Thymus (tissue), 11 donors: ENCODE measurements around the gene PARL. TPM values are rescaled to one million over a fixed set of nuclear protein-coding genes. Genes with fewer than 3 reads are reported as not detected.
A peak's percentile ranks its signal among the peaks of the same experiment; 100 is the strongest.
"Not testable (repeated sequence)": the region's sequence is repeated elsewhere in the genome, so short reads cannot be mapped to it uniquely, and the experiment has no call there.

Experiments
- DNase-seq, 9 donors: peaks; one replicate each; pipeline ENCODE4 v3.0.0-alpha.2; 2013; ENCODE audit warnings: low spot score in 9 of 9, low read depth in 6 of 9, missing footprints in 1 of 9
- H3K27ac ChIP-seq, 2 donors: one replicate each; pipeline ENCODE4 v1.5.1; 2013; ENCODE audit warnings: control low read depth in 1 of 2, low read depth in 1 of 2, low read length in 1 of 2, mild to moderate bottlenecking in 1 of 2, moderate library complexity in 1 of 2
- H3K27me3 ChIP-seq, 2 donors: one replicate each; pipeline ENCODE4 v1.5.1; 2013; ENCODE audit warnings: low read length in 1 of 2; ENCODE audit not compliant: control insufficient read depth in 2 of 2, insufficient read depth in 1 of 2
- H3K36me3 ChIP-seq, 2 donors: one replicate each; pipeline ENCODE4 v1.5.1; 2013; ENCODE audit warnings: low read length in 1 of 2, mild to moderate bottlenecking in 1 of 2, moderate library complexity in 1 of 2; ENCODE audit not compliant: control insufficient read depth in 2 of 2, insufficient read depth in 2 of 2
- H3K4me1 ChIP-seq, 2 donors: one replicate each; pipeline ENCODE4 v1.5.1; 2013; ENCODE audit warnings: low read length in 2 of 2; ENCODE audit not compliant: control insufficient read depth in 2 of 2, insufficient read depth in 2 of 2
- H3K4me3 ChIP-seq, 2 donors: one replicate each; pipeline ENCODE4 v1.5.1; 2013; ENCODE audit warnings: low read length in 2 of 2, control low read depth in 1 of 2, mild to moderate bottlenecking in 1 of 2
- H3K9me3 ChIP-seq, 2 donors: one replicate each; pipeline ENCODE4 v1.5.1; 2013; ENCODE audit warnings: low read length in 1 of 2, mild to moderate bottlenecking in 1 of 2; ENCODE audit not compliant: control insufficient read depth in 2 of 2, insufficient read depth in 1 of 2
- WGBS: extraction: QIAGEN DNeasy Blood & Tissue Kit; methylation state at CpG from one replicate; pipeline ENCODE4 v1.1.7; 2013; 5-methylcytosine and 5-hydroxymethylcytosine counted together
- polyA plus RNA-seq: library from polyadenylated mRNA; stranded (reverse); fragments of 200-250 nt; gene quantifications from one replicate; pipeline ENCODE4 v1.2.3, GENCODE V29; 2013
- total RNA-seq: library from RNA; stranded (reverse); fragments of 120-200 nt; gene quantifications from one replicate; pipeline ENCODE4 v1.2.4, GENCODE V29; 2013
- donor health status: healthy.

Gene PARL
- total and polyA plus RNA-seq, 2 donors, result 42.0 to 107 TPM

DNA sequence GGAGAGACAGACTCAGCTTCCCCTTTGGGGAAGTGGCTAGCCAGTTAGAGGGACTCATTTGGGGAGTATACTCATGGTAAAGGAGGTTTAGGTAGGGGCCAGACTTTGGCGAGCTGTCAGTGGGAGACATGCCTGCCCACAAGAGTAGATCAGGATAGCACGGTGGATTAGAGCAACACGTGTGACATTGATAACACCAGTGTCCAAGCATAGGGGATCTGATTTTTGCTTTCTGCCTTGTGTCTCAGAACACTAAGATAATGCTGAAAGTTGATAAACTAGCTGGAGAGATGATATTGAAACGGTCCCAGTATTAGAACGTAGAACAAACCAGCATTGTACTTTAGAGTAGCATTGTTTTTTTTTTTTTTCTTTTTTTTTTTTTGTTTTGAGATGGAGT is 85.2 kb downstream of the PARL start:
- no peaks in the 10 kb centered on the region for H3K4me1 ChIP-seq
- no peaks in the 10 kb centered on the region for H3K27me3 ChIP-seq
- WGBS, result 99% methylated on average over 5 of the region's 5 CpGs
- no peaks in the 10 kb centered on the region for H3K9me3 ChIP-seq
- DNase-seq, result no peak
- H3K27ac ChIP-seq, result no peak overlapping the region
- H3K4me3 ChIP-seq, result no peak overlapping the region
- peaks cover 57 to 77% of the 10 kb centered on the region in 2 donors for H3K36me3 ChIP-seq

DNA sequence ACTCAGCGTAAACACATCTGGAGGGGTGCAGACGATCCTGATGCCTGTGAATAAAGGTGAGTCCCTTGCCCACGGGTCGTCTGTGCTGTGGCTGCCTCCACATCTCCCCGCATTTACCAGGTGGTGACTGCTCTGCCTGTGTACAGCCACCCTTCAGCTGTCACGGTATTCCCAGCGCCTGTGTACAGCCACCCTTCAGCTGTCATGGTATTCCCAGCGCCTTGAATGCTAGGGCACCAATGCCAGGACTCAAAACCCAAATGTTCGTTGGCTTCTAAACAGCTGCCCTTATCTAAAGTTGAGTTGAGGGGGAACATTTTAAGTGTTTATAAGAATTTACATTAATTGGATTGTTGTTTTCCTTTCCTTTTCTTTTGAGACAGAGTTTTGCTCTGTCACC is 86.7 kb downstream of the PARL start:
- no peaks in the 10 kb centered on the region for H3K27me3 ChIP-seq
- no peaks in the 10 kb centered on the region for H3K9me3 ChIP-seq
- H3K4me3 ChIP-seq, result no peak overlapping the region
- H3K36me3 ChIP-seq, result peaks cover 57 to 72% of the 10 kb centered on the region in 2 donors
- WGBS, result 98% methylated on average over 9 of the region's 9 CpGs
- H3K4me1 ChIP-seq, result no peaks in the 10 kb centered on the region
- no peak for DNase-seq
- no peak overlapping the region for H3K27ac ChIP-seq

DNA sequence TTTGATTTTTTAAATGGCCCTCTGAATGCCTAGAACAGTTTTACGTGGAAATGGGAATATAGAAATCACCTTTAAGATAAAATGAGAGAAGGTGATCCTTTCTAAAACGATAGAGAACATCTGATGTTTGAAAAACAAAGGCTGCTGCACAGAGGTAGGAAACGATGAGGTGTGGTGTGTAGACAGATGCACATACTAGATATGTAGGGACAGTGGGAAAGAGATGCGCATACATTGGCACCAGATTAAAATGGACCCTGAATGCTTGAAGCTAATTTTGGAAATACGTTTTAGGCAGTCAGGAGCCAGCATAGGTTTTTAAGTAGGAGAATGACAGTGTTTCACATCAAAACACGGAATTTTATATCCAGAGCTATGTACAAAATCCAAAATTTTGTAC is 88.3 kb downstream of the PARL start:
- no peak for DNase-seq
- WGBS, result 98% methylated on average over 6 of the region's 6 CpGs
- no peak overlapping the region for H3K27ac ChIP-seq
- no peaks in the 10 kb centered on the region for H3K9me3 ChIP-seq
- H3K4me1 ChIP-seq, result no peaks in the 10 kb centered on the region
- no peaks in the 10 kb centered on the region for H3K27me3 ChIP-seq
- H3K36me3 ChIP-seq, result peaks cover 50 to 70% of the 10 kb centered on the region in 2 donors
- H3K4me3 ChIP-seq, result no peak overlapping the region

DNA sequence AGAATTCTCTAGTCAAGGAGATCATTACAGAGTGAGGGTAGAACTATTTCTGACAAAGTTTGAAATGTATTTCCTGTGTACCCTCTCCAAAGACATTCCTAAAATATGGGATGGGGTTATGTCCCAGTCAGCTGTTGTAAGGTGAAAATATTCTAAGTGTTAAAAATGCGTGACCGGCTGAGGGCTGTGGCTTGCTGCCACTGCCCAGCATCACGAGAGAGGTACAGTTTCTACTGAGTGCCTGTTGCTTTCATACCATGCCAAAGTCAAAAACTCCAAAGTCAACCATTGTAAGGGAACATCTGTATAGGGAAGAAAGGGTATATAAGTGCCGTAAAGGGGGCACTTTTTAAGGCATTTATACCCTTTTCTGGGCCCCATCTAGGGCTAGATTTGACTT is 90.2 kb downstream of the PARL start:
- Histone ChIP-seq H3K9me3 (no peaks in the 10 kb centered on the region), H3K36me3 (peaks cover 42 to 61% of the 10 kb centered on the region in 2 donors), H3K27me3 (no peaks in the 10 kb centered on the region), H3K4me1 (peaks cover 12 to 17% of the 10 kb centered on the region in 2 donors), H3K4me3 (no peak overlapping the region), H3K27ac (no peak overlapping the region)
- WGBS, result 97% methylated on average over 4 of the region's 4 CpGs
- DNase-seq, result no peak

DNA sequence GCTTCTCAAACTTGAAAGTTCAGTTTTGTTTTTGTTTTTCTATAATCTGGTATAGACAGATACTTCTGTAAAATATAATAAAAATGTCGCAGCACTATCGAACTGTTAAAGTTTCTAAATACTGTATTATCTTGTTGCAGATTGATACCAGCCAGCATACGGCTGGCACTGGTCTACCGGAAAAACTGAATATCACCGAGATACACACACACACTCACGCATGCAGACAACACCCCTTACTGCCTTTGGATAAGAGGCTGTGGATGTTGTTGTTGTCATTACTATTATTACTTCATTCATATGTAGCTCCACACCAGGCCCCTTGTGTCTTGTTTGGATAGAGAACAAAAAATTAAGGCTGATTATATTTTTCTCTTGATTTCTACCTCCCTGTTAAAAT is 91.7 kb downstream of the PARL start:
- no peaks in the 10 kb centered on the region for H3K27me3 ChIP-seq
- H3K36me3 ChIP-seq, result peaks cover 27 to 53% of the 10 kb centered on the region in 2 donors
- no peaks in the 10 kb centered on the region for H3K9me3 ChIP-seq
- no peak overlapping the region for H3K27ac ChIP-seq
- peaks cover 12 to 25% of the 10 kb centered on the region in 2 donors for H3K4me1 ChIP-seq
- H3K4me3 ChIP-seq, result no peak overlapping the region
- WGBS, result 98% methylated on average over 6 of the region's 6 CpGs
- DNase-seq, result no peak

DNA sequence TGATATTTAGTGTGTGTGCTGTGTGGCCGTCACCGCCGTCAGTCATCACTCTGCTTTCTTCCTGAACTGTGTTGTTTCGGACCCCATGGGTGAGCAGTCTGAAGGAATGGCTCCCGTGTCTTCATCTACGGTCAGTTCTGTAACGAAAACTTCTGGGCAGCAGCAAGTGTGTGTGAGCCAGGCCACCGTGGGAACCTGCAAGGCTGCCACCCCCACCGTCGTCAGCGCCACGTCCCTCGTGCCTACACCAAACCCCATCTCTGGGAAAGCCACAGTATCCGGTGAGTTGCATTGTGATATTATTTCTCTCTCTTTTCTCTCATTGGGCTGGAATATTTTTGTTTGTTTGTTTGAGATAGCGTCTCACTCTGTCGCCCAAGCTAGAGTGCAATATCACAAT is 94.0 kb downstream of the PARL start:
- no peak overlapping the region for H3K4me3 ChIP-seq
- H3K27ac ChIP-seq, result peak overlapping the region; percentile 74 to 95
- no peaks in the 10 kb centered on the region for H3K9me3 ChIP-seq
- peaks cover 31 to 55% of the 10 kb centered on the region in 2 donors for H3K36me3 ChIP-seq
- peaks cover 12 to 29% of the 10 kb centered on the region in 2 donors for H3K4me1 ChIP-seq
- 98% methylated on average over 16 of the region's 16 CpGs for WGBS
- DNase-seq, result no peak
- no peaks in the 10 kb centered on the region for H3K27me3 ChIP-seq

DNA sequence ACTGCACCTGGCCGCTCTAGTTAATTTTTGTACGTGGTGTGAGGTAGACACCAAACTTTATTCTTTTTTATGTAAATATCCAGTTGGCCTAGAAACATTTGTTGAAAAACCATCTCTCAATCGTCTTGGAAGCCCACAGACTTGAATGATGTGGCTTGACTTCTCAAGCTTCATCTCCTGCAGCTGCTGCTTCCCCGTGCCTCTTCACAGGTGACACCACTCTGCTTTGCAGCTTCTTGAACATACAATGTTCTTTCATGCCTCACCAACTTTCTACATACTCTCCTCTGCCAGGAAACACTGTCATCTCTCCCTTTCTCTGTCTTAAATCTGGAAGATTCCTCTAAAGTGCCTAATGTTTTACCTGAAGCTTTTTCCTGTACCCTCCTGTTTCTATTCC is 94.9 kb downstream of the PARL start:
- Histone ChIP-seq H3K9me3 (no peaks in the 10 kb centered on the region), H3K27ac (peak overlapping the region; percentile 83 to 95), H3K4me1 (peaks cover 12 to 29% of the 10 kb centered on the region in 2 donors), H3K4me3 (peak overlapping the region in 1 of 2 donors; percentile 17), H3K36me3 (peaks cover 26 to 59% of the 10 kb centered on the region in 2 donors), H3K27me3 (no peaks in the 10 kb centered on the region)
- 9% methylated on average over 4 of the region's 4 CpGs for WGBS
- DNase-seq, result peak; percentile 52 to 95 (median 83)

DNA sequence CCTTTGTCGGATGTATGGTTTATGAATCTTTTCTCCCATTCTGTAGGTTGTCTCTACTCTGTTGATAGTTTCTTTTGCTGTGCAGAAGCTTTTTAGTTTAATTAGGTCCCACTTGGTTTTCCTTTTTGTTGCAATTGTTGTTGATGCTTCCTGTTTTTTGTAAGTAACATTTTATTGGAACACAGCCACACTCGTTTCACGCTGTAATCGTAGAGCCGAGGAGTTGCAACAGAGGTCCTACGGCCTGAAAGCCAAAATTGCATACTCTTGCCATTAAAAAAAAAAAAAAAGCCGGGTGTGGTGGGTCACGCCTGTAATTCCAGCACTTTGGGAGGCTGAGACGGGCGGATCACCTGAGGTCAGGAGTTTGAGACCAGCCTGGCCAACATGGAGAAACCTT is 100.2 kb downstream of the PARL start:
- not testable (repeated sequence) for H3K27me3 ChIP-seq, DNase-seq, H3K4me3 ChIP-seq, H3K9me3 ChIP-seq, H3K27ac ChIP-seq
- 97% methylated on average over 10 of the region's 10 CpGs for WGBS
- Histone ChIP-seq H3K4me1 (peaks cover 0 to 13% of the 10 kb centered on the region in 2 donors), H3K36me3 (peaks cover 31 to 70% of the 10 kb centered on the region in 2 donors)

DNA sequence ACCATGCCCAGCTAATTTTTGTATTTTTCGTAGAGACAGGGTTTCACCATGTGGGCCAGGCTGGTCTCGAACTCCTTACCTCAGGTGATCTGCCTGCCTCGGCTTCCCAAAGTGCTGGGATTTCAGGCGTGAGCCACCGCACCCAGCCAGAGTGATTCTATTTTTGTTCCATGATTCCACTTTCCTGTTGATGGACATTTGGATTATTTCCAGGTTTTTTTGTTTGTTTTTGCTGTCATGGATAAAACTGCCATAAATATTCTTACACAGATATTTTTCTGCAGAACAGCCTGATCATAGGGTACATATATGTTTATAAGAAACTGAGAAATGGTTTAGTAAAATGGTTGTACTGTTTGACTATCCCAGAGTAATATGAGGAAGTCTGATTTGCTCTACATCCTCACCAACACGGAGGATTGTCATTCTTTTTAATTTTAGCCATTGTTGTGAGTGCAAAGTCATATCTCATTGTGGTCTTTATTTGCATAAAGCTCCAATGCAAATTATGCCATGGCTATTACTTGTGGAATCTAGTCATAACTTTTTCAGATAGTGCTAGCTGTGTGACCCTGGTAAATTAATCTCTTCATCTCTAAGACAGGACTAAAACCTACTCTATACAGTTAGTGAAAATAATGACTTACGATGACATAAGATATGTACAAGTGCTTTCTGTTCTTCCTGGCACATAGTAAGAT is 102.0 kb downstream of the PARL start:
- peaks cover 40 to 77% of the 10 kb centered on the region in 2 donors for H3K36me3 ChIP-seq
- no peak overlapping the region for H3K4me3 ChIP-seq
- DNase-seq, result no peak
- WGBS, result 93% methylated on average over 7 of the region's 7 CpGs
- H3K27me3 ChIP-seq, result no peaks in the 10 kb centered on the region
- H3K4me1 ChIP-seq, result peaks cover 0 to 3% of the 10 kb centered on the region in 2 donors
- no peaks in the 10 kb centered on the region for H3K9me3 ChIP-seq
- no peak overlapping the region for H3K27ac ChIP-seq
